ENCODE measurements around the gene ACAD10.

The ACAD10 gene

GRCh38 chr12:111776836-111777344, 91.0 kb downstream of the ACAD10 start:
- DNase-seq (ENCODE audit: low read depth in 2 of 2): no peak

DNA sequence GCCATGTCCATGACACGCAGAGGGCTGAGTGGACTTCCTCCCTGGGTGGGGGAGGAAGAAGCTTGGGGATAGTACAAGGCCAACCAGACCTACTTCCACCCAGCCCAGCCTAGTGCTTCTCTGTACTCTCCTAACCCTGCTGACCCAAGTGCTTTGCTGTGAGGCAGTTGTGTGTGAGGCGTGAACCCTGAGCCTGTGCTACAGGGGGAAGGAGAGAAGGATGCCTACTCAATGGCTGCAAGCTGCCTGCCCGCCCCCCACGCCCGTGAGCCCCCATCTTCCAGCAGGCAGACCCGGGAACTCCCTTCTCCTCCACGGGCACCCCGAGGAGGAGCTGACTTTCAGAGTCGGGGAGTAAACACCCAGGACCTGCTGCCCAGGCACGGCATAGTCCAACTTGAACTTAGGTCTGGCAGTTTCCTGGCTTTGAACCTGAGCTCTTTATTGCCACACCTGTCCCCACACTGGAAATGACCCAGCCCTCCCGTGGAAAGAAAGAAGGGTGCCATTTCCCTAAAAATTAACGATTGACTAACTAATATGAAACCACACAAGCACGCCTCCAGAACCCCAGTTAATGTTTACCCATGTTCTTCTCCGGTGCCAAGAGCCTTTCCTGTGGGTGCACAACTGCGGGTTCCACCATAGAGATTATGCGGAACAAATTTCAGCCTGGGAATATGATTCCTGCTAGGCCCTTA, 91.6 kb downstream of the ACAD10 start:
- no peak for DNase-seq (ENCODE audit: low read depth in 2 of 2)

DNA sequence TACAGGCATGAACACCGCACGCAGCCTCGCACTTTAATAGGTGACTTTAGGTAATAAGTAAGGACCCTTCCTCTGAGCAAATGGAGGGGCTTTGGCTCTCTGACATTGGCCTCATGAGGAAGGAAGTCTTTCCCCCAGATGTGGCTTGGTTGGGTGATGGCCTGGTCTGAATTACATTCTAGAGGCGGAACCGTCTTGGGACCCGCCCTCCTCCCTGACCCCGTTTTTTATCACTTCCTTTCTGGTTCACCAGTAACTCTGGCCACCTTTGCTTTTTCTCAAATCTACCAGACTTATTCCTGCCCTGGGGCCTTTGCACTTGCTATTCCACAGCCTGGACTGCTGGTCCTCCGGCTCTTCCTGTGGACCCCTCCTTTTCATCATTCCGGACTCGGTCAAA, 94.3 kb downstream of the ACAD10 start:
- DNase-seq (ENCODE audit: low read depth in 2 of 2): no peak

GRCh38 chr12:111780615-111781014, 94.8 kb downstream of the ACAD10 start:
- DNase-seq (ENCODE audit: low read depth in 2 of 2): no peak

- DNase-seq (ENCODE audit: low read depth in 2 of 2): no peak
These were observed 95.3 kb downstream of the ACAD10 start for GRCh38 chr12:111781085-111781658.

DNA sequence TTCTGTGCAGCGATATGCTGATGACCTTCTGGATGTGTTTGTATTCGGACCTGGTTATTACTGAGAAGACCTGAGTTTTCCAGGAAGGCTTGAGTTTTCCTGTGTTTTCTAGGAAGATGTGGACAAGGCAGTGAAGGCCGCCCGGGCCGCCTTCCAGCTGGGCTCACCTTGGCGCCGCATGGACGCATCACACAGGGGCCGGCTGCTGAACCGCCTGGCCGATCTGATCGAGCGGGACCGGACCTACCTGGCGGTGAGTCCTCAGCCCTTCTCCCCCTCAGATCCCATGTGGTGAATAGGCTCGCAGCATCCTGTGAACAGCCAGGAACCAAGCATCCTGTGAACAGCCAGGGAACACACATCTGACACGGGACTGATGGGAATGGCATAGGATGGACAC, 97.2 kb downstream of the ACAD10 start:
- no peak for DNase-seq (ENCODE audit: low read depth in 2 of 2)

DNA sequence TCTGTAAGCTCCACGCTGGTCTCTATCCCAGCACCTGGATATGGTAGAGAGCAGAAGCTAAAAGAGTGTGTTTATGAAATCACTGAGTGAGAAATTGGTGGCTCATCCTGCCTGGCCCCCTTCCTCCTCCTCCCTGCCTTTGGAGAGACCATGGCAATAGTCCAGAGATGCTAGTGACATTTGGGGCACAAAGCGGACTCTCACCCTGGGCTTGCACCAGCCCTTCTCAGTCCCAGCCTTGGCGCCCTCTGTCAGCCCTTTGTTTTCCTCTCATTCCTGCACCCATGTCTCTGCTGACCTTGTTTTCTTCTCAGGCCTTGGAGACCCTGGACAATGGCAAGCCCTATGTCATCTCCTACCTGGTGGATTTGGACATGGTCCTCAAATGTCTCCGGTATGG, 99.1 kb downstream of the ACAD10 start:
- no peak for DNase-seq (ENCODE audit: low read depth in 2 of 2)

DNA sequence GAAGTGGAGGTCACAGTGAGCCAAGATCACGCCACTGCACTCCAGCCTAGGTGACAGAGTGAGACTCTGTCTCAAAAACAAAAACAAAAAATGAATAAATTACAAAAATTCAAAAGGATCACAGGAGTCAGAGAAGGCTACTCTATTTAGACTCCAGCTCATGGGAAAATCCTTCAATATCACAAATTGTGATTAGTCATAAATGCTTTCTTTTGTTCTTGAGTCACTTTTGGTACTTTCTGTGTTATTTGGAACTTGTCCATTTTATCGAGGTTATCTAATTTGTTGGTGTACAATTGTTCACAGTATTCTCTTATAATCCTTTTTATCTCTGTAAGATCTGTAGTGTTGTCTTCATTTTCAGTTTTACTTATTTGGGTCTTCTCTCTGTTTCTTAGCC, 99.8 kb downstream of the ACAD10 start:
- no peak for DNase-seq (ENCODE audit: low read depth in 2 of 2)

- DNase-seq (ENCODE audit: low read depth in 2 of 2): no peak
These were observed 102.4 kb downstream of the ACAD10 start for GRCh38 chr12:111788178-111788654.

- DNase-seq (ENCODE audit: low read depth in 2 of 2): no peak
These were observed 103.9 kb downstream of the ACAD10 start for GRCh38 chr12:111789779-111790178.

GRCh38 chr12:111791507-111791906, 105.7 kb downstream of the ACAD10 start:
- no peak for DNase-seq (ENCODE audit: low read depth in 2 of 2)

DNA sequence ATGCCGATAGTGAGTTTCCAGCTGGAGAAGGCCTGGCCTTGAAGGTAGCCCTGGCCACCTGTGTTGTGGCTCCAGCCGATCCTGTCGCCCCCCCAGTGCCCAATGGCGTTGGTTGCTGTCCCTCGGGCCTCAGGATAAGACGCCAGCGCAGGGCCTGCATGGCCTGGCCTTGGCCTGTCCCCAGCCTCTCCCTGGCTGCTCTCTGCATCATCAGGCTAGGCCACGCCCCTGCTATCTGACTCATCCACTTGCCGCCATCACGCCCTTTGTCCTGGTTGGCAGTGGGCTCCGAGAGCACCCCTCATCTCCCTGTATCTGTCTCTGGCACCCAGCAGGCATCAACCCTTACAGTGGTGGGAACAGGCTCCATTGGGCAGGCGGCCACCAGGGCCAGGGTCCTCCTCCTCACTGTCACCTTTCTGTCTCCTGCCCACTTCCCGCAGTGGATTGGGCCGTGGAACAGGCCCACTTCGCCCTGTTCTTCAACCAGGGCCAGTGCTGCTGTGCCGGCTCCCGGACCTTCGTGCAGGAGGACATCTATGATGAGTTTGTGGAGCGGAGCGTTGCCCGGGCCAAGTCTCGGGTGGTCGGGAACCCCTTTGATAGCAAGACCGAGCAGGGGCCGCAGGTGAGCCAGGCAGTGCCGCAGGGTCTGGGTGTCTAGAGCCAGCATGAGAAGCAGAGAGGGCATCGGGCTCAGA, 106.5 kb downstream of the ACAD10 start:
- DNase-seq (ENCODE audit: low read depth in 2 of 2): no peak

DNA sequence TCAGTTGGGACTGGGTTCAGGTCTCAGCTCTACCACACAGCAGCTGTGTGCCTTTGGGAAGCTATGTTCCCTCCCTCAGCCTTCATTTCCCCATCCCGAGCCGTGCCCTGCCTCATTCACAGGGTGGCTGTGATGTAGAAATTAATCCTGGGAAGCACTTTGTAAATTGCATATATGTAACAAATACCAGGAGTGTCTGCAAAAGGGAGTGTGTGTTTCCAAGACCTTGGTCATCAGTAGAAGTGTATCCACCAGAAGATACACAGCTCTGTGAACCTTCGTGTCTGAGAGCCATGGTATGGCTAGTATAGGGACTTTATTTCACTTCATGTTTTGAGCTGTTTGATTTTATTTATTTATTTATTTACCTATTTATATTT, 107.0 kb downstream of the ACAD10 start:
- no peak for DNase-seq (ENCODE audit: low read depth in 2 of 2)

GRCh38 chr12:111798182-111798581, 112.3 kb downstream of the ACAD10 start:
- no peak for DNase-seq (ENCODE audit: low read depth in 2 of 2)

DNA sequence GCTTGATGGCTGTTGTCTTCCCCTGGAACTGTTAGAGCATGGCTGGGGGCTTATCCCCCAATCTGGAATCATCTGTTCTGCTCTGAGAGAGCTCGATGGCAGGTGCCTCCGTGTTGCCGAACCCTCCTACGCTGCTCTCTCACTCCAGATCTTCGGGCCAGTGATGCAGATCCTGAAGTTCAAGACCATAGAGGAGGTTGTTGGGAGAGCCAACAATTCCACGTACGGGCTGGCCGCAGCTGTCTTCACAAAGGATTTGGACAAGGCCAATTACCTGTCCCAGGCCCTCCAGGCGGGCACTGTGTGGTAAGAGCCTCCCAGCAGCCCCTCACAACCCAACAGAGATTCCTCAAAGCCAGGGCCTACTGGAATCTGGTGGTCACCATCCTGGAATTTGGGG, 113.9 kb downstream of the ACAD10 start:
- no peak for DNase-seq (ENCODE audit: low read depth in 2 of 2)

DNA sequence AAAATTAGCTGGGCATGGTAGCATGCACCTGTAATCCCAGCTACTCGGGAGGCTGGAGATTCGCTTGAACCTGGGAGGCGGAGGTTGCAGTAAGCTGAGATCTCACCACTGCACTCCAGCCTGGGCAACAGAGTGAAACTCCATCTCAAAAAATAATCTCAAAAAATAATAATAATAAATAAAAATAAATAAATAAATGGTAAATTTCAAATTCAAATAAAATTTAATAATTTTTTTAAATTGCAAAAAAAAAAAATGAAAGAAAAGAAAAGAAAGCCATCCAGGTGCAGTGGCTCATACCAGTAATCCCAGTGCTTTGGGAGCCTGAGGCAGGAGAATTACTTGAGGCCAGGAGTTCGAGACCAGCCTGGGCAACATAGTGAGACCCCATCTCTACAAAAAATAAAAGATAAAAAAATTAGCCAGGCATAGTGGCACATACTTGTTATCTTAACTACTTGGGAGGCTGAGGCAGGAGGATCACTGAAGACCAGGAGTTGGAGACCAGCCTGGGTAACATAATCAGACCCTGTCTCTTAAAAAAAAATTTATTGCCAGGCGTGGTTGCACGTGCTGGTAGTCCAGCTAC, 117.3 kb downstream of the ACAD10 start:
- no peak for DNase-seq (ENCODE audit: low read depth in 2 of 2)

- DNase-seq (ENCODE audit: low read depth in 2 of 2): no peak
These were observed 118.0 kb downstream of the ACAD10 start for GRCh38 chr12:111803851-111804250.

DNA sequence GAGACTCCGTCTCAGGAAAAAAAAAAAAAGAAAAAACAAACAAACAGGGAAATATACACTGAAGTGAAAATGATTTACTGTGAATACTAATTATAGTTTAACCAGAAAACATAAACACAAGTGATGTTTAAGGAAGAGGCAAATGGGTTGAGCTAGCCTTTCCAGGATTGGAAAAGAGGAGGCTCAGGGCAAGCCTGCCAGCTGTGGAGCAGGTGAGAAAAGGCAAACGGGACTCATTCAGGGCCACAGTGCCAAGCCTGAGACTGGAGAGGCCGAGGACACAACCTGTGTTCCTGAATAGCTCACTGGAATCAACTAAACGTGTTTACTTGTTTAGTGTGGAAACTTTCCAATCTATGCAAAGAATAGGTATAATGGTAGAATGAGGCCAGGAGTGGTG, 120.5 kb downstream of the ACAD10 start:
- DNase-seq (ENCODE audit: low read depth in 2 of 2): no peak

Data from stimulated activated CD4-positive, alpha-beta T cell treated with anti-CD3 and anti-CD28 coated beads, Interleukin-1b, Interleukin-23, amount 100 ng/mL, for 4 hours (primary cell).